GM21515 (cell line): ENCODE results near the gene SH3GL3.

Source experiments
- ATAC-seq: cut with Tn5 transposase; IDR thresholded peaks from one replicate; pipeline ENCODE4 v1.9.1; 2021; ENCODE audit not compliant: unreplicated experiment

SH3GL3 gene

DNA sequence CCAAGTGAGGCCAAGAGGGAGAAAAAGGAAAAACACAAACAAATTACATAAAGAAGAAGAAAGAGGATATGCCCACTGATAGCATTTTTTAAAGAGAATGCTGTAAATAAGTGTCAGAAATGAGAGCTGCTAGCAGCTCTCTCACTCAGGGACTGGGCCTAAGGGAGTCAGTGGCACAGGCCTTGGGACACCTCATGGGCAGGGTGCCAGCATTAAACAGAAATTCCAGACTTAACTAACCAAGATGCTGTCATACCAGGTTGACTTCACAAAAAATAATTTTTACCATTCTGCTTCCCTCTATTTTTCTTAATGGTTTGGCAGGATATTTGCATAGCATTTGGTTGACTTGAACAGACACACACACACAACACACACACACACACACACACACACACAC lies 114.5 kb downstream of the SH3GL3 start:
- ATAC-seq = no peak

DNA sequence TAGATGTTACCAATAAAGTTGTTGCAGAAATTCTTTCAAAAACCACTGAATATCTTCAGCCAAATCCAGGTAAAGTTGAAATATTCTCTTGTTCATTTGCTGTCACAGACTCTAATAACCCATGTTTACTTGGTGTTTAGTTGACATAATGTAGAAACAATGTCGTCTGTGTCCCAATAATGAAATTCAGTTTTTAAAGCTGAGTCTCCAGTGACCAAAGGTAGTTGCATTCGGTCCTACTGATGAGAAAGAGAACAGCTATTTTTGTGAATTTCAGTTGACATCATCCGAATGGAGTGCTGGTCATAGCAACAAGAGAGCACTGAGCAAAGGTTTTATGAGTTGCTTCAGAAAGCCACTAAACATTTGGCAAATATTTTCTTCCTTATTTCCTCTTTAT lies 118.0 kb downstream of the SH3GL3 start:
- no peak for ATAC-seq

DNA sequence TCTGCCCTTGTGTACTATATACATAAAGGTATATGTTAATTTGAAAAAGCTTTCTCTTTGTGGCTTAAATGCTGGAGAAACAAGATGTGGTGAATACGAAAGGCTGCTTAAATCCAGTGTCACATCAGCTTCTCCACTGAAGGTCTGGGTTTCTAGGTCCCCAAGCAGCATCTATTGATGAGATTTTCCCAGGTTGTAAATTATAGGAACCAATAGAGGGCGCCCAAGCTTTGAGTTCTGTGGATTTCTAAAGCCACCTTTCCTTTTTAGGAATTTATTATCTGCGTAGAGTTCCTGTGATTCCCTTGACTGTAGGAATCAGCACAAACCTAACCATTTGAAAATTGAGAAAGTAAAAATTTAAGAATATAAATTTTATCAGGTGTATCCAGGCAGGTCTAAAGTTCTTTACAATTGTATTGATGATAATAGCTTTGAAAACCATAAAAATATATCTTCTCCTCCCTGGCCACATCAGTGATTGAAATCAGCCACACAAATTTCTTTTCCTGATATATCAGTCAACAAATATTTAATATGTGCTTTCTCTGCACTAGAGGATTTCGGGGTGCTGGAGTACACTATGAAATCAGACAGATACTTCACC lies 118.5 kb downstream of the SH3GL3 start:
- no peak for ATAC-seq

DNA sequence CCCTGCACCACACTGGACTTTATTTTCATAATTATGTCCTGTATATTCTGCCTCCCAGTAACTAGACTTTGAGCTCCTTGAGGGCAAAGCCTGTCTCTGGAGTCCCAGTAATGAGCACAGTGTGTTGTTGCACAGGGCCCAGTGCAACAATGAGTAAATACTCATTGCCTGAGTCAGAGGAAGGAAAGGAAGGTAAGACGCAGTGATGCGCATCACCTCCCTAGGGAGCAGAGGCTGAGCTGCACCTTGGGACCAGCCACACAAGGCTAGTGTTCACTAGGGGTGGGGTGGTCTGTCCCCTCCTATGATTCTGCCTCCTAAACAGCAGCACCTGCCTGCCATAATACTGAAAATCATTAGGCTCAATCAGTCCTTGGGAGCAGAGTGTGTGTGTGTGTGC lies 120.2 kb downstream of the SH3GL3 start:
- no peak for ATAC-seq

DNA sequence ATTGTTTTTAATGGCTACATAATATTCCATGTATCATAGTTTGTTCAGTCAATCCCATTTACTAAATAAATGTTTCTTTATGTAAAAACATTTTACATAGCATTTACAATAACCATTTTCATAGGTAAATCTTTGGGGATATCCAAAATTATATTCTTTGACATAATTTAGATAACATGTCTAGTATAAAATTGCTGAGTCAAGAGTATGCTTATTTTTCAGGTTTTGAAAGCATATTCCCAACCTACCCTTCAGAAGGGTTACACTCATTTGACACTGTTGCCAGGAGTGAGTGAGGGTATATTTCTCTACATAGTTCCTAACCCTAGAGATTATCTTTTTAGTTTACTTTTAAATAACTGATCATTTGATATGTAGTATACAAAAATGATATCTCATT lies 122.2 kb downstream of the SH3GL3 start:
- ATAC-seq = no peak

DNA sequence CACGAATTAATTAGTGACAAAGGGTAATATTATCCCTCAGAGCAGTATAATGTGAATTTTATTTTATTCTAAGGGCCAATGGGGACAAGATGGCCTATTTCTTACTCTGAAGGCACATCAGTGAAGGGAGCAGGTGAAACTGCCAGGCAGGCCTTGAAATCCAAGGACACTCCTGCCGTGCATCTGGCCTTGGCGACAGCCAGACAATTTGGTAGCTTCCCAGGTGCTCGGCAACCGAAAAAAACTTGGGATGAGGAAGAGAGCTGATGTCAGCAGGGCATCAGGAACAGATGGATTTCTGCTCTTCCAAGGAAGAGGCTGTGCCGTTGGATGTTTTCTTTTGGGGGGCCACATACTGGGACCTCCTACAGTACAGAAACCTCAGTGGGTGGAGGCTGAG lies 123.6 kb downstream of the SH3GL3 start:
- ATAC-seq = no peak

DNA sequence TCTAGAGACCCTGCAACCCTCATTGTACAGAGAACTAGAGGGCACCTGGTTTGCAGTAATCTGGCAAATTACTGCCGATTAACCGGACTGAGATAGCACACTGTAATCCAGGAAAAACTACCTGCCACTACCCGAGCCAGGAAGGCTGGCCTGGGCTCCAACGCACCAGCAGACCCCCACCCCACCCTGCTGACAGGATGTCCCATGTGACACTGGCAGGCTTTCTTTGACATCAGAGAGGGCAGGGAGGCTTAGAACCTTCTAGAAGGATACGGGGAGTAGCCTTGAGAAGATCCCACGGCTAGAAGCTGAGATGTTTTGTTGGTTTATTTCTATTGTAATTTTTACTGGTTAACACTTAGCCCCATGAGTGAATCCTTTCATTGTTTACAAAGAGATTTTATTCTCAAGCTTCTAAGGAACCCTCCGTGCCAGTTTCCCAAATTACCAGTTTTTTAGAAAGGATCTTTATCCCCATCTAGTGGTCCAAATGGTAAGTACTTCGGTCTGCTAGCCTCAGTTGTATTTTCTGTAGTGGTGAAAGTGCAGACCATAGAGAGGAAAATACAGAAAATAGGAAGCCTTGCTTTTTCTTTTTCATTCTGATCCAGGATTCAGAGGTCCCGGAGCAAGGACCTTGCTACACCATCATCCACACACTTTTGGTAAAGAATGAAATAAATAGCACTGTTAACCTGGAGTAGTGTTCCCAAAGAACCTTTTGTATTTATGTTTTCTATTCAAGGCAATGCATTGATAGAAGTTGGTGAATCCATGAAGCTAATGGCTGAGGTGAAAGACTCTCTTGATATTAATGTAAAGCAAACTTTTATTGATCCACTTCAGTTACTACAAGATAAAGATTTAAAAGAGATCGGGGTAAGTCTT lies 124.9 kb downstream of the SH3GL3 start:
- ATAC-seq = no peak

DNA sequence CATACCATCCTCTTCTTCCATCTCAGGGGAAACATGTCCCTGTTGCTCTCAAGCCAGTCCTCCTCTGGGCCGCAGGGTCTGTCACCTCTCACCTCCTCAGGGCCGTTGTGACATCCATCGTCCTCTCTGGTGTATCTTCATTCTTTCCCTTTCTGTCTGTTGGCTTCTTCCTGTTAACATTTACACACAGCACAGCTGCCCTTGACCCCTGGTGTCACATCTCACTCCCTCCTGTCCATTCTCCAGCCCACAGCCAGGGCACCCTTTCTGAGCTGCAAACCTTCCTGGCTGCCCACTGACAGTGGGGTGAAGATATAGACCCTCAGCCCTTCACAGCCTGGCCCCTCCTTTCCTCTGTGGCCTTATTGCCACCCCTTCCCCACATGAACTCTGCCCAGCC lies 127.2 kb downstream of the SH3GL3 start:
- ATAC-seq = no peak

DNA sequence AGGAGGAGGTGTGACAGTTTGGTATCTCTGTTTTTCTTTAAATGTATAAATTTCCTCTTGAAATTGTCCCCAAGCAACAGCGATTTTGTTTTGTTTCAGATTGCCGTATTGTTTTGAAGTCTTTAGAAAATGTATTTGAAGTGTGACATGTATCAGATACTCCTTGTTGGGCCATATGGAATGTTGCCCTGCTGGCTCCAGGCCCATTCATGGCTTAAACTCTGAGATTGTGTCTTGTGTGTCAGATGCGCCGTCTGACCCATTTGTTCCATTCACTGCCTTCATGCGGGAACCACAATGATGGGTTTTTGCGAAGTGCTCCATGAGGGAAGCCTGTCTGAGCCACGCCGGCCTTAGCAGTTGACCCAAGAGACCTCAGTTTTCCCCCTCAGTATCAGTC lies 131.6 kb downstream of the SH3GL3 start:
- ATAC-seq = no peak

DNA sequence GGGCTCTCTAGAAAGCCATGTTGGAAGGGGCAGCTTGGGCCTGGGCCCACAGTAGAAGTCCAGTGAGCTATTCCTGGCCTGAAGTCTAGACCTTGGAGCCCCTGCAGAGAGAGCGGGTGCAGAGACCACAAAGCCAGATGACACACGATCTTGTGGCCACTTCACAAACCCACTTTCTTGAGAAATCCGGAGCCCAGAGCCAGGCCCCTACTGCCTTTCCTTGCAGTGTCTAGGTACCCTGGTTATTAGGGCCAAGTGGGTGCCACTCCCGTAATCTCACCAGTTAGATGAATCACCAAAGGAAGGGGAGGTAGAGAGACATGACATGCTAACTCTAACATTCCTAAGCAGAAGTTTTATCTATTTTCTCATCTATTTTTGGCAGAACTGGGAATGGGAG lies 134.2 kb downstream of the SH3GL3 start:
- no peak for ATAC-seq

DNA sequence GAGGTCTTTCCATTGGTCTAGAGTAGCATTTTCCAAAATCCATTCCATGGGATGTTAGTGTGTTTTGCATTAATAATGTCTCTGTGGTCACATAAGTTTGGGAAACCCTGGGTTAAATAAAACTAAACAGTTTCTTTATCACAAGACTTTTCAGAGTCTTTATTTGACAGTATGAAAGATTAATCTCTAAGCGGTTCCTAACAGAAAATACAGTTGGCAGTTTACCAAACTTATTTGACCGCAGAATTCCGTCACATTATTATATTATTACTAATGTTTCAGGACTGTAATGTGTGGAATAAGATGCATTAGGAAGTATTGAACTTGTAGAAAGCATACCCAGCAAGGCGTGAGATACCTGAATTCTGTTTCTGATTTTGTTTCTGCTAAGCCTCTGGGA lies 135.2 kb downstream of the SH3GL3 start:
- ATAC-seq = no peak

DNA sequence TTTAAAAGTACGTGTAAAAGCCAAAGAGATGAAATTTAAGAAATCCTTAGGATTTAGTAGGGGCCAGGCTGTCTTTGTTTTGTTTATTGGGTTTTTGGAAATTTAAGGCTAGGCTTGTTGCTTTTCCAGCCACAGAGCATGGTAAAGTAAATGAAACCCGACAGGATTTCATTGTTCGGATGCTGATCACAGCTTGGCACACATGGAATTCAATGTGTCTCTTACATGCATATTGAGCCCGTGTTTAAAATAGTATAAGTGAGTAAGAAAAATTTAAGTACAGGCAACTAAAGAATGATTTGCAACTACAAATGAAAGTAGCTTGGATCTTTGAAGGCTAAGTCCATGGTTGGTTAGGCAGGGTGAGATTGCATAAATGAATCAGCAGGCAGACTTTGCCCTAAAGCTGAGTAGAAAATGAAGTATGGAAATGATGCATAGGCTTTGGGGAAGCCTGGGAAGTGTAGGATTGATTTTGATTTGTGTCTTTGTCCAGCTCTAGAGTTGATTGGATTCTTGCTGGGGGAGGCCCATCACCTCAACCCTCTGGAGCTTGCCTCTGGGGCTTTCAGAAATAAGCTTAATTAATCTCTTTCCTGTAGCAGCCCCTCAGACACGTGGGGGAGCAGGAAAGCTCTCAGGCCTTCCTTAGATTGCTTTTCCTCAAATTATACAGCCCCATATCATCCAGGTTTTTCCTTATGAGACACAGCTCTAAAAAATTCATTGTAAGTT lies 138.6 kb downstream of the SH3GL3 start:
- no peak for ATAC-seq

DNA sequence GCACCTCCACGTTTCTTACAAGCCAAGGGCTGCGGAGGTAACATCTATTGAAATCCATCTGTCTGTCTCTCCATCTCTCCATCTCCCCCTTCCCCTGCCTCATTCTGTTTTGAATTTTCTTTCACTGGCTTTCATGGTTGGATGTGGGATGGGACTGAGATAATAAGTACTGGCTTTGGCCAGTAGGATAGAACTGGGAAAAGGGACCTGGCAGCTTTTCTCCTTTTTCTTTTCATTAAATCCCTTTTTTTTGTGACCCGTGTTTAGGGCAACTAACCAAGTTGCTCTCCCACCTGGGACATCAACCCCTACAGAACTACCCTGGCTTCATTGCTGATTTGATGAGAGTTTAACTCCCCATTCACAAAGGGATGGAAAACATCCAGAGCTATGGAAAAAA lies 139.9 kb downstream of the SH3GL3 start:
- no peak for ATAC-seq

DNA sequence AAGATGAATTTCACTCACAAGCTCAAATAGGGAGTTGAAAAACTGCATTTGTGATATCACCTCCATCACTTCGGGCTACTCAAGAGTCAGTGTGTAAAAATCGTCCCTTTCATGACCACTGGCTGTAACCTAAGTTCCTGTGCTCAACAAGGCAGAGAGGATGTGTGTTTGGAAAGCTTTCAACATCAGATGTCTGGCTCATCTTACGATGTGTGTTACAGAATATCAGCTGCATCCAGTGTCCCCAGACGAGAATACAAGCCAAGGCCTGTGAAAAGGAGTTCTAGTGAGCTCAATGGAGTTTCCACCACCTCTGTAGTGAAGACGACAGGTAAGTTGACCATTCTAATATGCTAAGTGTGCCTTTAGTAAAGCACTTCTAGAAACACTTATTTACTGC lies 141.3 kb downstream of the SH3GL3 start:
- no peak for ATAC-seq

DNA sequence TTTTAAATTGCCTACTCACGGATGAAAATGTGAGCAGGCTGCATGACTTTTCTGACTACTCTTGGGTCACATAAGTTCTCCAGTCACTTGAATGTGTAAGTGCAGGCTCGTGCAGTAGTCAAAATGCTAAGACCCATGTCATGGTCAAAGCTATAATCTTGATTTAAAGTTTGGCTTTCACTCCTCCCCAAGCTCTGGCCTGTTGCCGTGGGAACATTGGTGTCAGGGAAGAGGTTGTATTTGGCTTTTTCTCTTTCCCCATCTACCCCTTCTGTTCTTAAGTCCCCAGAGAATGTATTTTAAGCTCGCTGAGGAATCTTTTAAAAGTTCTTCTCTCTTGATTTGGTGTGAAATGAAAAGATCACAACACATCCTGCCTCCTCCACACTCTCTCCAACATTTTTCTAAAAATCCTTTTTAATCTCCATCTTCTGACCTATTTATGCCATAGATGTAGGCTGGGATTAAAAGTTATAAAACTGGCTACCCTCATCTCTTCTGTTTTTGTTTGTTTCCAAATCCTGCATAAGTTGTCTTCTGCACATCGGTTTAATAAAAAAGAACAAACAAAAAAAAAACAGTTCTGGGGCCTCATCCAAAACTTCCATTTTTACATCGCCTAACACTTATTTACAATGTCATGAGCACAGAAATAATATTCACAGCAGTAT lies 145.4 kb downstream of the SH3GL3 start:
- ATAC-seq = no peak

DNA sequence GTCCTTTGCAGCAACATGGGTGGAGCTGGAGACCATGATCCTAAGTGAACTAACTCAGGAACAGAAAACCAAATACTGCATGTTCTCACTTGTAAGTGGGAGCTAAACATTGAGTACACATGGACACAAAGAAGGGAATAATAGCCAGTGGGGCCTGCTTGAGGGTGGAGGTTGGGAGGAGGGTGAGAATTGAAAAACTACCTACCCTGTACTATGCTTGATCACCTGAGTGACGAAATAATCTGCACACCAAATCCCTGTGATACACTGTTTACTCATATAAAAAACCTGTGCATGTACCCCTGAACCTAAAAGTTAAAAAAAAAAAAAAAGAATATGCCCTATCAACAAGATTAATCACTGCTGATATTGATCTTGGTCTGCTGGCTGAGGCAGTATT lies 148.1 kb downstream of the SH3GL3 start:
- ATAC-seq = no peak

DNA sequence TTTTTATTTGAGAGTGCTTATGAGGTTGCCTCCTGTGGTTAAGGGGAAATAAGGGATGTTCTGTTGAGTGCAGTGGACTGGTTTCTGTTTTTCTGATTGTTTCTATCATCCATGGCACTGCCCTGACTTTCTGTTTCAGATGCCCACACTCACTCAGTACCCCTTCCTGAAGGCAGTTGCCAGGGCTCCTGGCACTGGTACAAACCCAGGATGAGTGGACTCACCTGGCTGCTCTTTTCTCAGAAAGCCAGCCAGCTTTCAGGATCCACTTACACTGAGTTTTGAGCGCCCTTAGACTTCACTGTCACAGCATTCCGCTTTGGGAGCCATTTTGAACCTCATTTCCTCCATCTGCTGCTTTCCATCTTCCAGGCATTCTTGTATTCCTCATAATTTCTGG lies 150.9 kb downstream of the SH3GL3 start:
- ATAC-seq = no peak

DNA sequence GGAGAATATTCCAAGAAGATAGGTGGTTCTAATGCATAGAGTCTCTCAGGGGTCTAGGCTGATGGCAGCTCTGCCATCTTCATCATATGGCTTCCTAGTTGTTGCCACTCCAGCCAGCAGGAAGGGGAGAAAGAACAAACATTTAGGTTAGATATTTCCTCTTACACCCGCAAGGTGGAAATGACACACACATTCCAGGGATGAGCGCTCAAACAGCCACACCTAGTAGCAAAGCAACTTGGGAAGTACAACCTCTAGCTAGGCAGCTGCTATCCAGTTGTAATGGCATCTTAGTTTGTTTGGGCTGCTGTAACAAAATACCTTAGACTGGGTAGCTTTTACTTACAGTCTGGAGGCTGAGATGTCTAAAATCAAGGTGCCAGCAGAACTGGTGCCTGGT lies 154.9 kb downstream of the SH3GL3 start:
- no peak for ATAC-seq

DNA sequence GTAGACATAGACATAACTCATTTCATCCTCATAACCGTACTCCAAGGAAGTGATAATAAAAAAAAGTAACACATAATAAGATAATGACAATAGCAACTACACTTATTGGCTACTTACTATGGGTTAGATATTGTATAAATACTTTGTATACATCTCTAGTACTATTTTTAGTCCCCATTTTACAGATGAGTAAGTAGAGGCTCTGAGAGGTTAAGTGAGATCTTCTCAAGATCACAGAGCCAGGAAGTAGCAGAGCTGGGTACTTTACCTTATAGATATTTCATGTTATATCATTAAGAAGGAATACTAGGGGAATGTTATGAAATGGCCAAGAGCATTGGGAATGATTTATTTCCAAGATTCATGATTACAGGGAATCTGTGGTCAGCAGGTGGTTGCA lies 157.4 kb downstream of the SH3GL3 start:
- no peak for ATAC-seq

DNA sequence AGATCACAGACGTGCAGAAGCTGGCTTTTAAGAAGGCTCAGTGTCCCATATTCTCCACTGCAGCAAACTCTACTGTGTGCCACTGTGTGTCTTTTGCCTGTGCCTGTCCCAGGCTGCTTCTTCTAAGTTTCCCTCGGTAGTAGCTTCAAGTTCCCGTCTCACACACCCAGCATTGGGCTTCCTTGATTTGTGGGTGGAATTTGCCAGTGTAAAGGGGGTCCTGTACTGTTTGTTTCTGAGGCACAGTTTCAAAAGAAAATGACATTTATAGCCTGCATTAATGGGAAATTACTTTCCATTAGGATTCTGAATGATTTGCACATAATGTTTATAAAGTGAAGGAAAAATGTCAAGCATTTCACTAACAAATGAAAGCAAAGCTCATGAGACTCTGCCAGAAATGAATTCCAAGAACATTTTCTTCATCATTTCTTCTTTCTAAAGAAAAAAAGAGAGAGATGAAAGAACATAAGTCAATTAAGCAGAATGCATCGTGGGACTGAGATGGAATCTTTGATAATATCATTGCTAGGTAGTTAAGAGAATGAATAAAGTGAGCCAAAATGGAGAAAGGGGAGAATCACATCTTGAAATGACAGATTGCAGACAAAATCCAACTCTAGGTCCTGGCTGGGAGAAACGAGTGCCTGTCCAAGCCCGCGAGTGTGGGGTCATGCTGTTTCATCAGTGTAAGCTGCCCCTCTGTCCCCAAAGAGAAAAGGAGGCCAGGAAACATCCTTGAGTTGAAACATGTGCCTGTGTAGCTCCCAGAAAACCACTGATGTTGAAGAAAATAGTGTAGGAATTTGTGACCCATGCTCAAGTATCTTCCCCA lies 158.2 kb downstream of the SH3GL3 start:
- no peak for ATAC-seq

DNA sequence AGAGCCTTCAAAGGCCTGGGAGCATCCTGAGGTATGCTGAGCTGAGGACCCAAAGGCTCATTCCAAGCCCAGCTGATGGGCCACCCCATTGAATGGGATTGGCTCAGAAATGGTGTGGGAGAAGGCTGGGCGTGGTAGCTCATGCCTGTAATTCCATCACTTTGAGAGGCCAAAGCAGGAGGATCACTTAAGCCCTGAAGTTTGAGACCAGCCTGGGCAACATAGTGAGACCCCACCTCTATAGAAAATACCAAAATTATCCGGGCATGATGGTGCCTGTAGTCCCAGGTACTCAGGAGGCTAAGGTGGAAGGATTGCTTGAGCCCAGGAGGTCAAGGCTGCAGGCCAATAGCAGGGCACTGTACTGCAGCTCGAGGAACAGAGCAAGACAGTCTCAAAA lies 163.0 kb downstream of the SH3GL3 start:
- no peak for ATAC-seq
